Left forelimb (tissue), 1 donor: ENCODE results near the gene USP20.
"Not testable (repeated sequence)": the region's sequence is repeated elsewhere in the genome, so short reads cannot be mapped to it uniquely, and the experiment has no call there.

Source experiments
- DNase-seq: peaks from one replicate; pipeline ENCODE4 v3.0.0-alpha.2; 2018; ENCODE audit warnings: low spot score

USP20 gene

DNA sequence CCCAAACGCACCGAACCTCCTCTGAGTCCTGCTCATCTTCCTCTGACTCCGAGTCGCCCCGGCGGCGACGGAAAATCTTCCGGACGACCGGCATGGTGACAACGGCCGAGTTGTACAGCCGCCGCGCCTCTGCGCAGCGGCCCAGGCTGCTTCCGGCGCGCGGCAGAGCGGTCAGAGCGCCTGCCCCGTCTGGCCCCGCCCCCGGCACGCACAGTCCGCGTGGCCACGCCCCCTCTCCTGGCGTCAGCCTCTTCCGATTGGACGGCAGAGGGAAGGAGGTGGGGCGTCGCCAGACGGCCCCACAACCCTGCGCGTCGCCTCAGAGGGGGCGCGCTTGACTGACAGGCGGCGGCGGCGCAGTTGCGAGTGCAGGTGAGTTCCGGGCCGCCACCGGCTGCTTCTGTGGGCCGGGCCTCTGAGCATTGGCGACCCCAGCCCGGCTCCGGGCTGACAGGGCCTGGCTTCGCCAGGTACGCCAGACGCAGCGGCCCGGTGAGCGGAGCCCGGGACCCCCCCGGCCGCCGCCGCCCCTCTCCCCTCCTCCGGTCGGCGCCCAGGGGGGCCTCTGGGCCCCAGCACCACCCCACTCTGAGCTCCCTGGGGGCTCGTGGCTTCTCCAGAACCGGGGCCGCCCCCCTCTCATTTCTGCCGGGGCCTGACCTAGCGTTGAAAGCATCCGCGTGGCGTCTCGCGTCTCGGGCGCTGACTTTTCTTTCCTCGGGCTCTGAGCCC lies at the start of gene USP20, which contains the start of gene C9orf78:
Gene USP20 (plus strand): TSS at position 331 of the 732 bp plus-strand sequence. CDS start 17,098 bp downstream, outside the sequence.
Gene C9orf78 (minus strand): TSS at position 148 of the 732 bp plus-strand sequence. CDS start 54 bp downstream, at position 94.
- peak; percentile 96 for DNase-seq

- no peak for DNase-seq
These were observed 49.4 kb upstream of the USP20 start for GRCh38 chr9:129785866-129786265.

GRCh38 chr9:129786481-129786880 lies 48.8 kb upstream of the USP20 start:
- no peak for DNase-seq

DNA sequence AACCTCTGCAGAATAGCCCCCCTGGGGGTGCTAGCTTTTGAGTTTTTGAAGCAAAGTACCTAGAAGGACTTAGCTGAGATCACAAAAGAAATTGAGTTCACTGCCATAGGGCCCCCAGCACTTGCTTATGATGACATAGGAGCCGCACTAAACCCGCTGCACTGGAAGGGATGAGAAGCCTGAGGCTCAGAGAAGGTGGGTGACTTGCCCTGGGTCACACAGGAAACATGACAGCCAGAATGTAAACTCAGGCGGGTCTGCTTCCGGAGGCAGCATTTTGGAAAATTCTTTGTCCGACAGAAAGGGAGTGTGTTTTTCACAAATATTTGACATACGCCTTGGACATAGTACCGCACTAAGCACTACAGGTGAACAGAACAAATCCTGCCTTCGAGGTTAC lies 40.7 kb upstream of the USP20 start:
- DNase-seq = no peak

GRCh38 chr9:129796029-129796428 lies 39.2 kb upstream of the USP20 start:
- not testable (repeated sequence) for DNase-seq

DNA sequence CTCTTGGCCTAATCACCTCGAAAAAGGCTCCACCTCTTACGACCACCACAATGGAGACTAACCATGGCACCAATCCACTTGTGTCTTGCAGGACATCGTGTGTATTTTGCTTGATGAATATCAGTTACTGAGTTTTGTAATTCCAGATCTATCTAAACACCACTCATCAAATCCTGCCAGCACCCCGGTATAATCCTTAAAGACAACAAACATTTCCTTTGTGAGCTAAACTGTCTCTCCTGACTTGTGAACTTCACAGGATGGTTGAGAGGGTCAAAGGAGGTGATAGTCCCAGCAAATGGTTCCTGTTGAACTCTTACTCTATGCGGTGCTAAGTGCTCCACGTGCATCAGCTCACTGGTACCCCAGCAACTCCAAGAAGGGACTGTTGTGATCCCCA lies 36.3 kb upstream of the USP20 start:
- no peak for DNase-seq

- DNase-seq = no peak
These were observed 33.8 kb upstream of the USP20 start for GRCh38 chr9:129801504-129801903.

DNA sequence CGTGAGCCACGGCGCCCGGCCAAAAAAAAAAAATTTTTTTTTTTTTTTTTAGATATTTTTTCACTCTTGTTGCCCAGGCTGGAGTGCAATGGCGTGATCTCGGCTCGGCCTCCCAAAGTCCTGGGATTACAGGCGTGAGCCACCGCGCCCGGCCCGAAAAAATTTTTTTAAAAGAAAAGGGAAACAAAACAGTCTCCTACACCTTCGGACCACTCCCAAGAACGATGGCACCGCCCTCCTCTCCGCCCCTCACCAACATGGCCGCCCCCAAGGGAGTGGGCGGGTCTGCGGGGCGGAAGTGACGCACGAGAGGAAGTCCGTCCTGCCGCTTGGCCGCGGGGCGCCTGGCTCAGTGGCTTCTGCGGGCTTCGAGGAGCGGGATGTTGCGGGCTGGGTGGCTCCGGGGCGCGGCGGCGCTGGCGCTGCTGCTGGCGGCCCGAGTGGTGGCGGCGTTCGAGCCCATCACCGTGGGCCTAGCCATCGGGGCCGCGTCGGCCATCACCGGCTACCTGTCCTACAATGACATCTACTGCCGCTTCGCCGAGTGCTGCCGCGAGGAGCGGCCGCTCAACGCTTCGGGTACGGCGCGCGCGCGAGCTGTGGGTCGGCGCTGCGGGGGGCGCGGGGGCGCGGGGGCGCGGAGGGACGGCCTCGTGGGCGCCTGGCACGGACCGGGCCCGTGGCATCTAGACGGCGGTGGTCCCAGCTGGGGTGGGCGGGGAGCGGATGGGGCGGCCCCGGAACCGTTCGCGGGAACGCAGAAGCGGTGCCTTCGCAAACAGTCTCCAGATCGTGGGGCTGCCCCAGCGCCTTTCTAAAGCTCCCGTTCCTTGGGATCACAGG lies 32.2 kb upstream of the USP20 start, which contains the start of gene TOR1B:
Gene TOR1B (plus strand): TSS at position 352 of the 843 bp plus-strand sequence. CDS start 29 bp downstream, at position 381.
- DNase-seq = peak; percentile 98

DNA sequence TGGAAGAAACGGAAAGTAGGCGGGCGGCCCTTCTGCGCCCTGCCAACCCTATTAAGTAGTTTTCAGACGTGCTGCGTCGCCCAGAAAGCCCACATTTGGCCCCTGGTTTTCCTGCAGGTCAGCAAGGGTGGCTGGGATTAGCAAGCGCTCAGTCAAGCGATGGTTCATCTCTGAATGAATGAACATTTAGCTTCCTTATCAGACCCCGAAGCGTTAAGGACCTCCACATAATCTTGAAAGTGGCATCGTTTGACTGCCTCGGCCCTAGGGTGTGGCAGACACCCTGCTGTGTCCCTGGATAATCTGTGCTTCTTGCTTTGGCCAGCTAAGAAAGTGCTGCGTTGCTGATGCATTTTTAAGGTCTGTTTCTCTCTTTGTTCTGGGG lies 31.6 kb upstream of the USP20 start:
- DNase-seq = no peak

- DNase-seq = no peak
These were observed 29.2 kb upstream of the USP20 start for GRCh38 chr9:129806061-129806460.

DNA sequence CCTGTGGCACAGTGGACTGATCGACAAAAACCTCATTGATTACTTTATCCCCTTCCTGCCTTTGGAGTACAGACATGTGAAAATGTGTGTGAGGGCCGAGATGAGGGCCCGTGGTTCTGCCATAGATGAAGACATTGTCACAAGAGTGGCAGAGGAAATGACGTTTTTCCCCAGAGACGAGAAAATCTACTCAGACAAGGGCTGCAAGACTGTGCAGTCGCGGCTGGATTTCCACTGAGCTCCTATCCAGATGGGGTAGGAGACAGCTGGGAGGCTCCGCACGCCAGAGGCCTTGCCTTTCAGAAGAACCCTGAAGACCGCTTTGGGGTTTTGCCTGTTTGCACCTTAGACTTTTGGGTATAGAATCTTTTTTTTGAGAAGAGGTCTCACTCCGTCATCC lies 25.9 kb upstream of the USP20 start:
- no peak for DNase-seq

- DNase-seq = no peak
These were observed 25.1 kb upstream of the USP20 start for GRCh38 chr9:129810116-129810515.

DNA sequence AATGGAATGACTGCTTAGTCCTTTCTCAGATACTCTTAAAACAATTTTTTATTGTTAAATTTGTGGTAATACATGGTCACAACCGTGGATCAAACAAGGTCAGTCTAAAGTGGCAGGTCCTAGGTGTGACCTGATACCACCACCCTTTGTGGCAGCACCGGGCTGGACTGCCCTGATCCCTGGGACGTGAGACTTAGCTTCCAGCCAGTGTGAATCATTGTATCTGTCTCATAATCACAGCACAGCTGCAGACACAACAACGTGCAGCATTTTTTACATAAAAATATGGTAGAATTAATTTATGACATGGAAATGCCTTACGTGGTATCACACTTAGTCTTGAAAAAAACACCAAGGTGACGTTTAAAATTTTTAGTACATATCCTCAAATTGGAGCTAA lies 24.5 kb upstream of the USP20 start:
- no peak for DNase-seq

- no peak for DNase-seq
These were observed 23.3 kb upstream of the USP20 start for GRCh38 chr9:129811967-129812363.

GRCh38 chr9:129812385-129812784 lies 22.9 kb upstream of the USP20 start:
- DNase-seq = no peak

- DNase-seq = no peak
These were observed 21.6 kb upstream of the USP20 start for GRCh38 chr9:129813661-129814060.

DNA sequence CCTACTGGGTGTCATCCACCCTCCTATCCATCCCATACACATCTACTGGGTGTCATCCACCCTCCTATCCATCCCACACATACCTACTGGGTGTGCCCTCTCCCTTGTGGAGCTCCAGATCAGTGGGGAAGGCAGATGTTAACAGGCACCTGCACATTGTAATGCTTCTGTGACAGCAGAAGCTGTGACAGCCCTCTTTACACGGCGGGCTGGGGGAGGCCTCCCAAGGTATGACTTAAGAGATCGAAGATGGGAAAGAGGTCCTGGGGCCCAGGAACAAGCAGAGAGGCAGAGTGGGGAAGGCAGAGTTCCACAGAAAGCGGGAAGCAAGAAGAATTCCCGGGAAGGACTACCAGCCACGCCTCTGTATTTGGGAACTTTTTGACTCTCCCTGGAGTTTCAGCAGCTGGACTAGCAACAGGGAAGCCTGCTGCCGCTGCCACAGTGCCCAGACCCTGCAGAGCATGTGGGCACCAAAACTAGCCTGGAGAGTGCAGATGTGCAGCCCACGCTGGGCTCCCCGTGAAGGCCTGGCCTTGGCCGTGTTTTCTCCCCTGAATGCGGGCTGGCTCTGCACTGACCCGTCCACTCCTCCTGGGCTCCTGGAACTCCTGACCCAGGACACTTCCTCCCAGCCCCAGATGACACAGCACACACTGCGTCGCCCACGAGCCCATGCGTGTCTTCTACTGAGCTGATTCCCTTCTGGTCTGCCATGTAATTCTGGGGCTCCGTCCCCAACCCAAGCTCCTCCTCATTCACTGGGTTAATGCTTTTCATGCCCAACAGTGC lies 20.6 kb upstream of the USP20 start:
- DNase-seq = no peak

DNA sequence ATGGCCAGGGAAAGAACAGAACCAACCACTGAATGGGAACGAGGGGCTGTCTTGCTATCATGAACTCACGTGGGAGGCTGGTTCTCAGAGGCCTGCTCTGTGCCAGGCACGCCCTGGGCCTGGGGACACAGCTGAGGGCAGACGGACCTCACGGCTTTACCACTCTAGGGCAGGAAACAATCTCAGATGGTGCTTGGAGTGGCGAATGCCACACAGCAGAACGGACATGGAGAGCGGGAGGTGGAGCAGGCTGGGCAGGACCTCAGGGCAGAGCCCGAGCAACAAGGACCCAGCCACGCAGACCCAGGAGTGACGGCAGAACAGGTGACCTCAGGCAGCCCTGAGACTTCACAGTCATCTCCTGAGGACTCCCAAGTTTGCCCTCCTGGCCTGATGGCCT lies 20.0 kb upstream of the USP20 start:
- no peak for DNase-seq

DNA sequence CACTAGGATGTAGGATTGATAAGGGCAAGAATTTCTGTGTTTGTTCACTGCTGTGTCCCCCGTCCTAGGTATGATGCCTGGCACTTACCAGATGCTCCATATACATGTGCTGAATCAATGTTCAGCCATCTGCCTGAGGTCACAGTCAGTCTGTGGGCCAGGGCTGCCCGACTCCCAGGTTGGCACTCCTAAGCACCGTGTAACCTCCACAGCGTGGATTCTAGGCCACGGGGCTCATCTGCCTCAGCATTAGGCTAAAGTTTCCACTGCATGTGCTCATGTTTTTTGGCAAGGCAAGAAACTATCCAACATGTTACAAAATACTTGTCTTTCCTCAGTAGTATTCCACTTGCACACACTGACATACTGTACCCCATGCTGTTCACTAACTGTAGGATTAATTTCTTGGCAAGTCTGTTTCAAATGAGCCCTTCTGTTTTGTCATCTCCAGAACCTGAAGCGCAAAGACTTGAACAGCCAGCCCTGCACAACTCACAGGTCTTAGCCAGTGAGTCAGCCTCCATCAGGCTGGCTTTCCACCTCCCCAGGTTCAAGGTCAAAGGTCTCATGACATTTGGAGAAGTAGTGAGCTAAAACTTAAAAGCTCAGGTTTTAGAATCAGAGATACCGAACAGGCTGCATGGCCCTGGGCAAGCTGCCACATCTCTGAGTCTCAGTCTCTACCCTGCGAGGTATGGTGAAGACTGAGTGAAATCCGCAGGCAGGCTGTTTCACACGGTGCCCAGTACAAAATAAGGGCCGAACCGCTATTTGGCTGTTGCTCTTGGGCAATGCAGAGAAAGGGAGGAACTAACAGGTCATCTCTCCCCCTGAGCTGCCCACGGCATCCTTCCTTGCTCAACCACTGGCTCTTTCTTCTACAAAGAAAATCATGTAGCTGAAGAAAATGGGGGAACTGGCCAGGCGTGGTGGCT lies 18.5 kb upstream of the USP20 start:
- no peak for DNase-seq

DNA sequence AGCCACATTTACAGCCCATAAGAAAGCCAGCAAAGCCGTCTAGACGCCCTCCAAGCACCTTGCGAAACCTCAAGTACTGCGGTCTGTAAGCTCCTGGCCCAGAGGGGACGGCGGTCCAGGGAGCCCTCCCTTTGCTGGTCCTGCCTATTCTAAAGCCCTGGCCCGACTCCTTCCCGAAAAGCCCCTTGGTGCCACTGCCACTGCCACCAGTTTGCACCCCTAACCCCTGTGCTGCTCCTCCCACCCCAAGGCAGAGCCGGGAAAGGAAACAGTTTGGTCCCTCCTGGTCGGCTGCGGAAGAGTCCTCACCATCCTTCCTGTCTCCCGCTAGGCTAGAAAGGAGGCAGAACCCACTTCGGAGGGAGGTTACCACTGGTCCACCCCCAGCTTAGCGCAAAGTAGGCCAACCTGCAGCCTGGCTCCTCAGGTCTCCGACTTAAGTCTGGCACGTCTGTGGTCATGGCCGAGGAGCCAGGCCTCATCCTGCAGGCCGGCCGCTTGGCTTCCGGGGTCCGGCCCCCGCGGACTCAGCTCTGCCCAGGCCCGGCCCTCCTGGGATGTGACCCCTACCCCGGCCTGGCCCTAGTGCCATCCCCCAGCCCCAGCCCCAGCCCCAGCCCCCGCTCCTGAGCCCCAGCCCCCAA lies 12.2 kb upstream of the USP20 start:
- no peak for DNase-seq

GRCh38 chr9:129823542-129823934 lies 11.7 kb upstream of the USP20 start:
- no peak for DNase-seq
